Measurements from ENCODE around the gene CCNE1. TPM values are rescaled to one million over a fixed set of nuclear protein-coding genes. Genes with fewer than 3 reads are reported as not detected.
A peak's percentile ranks its signal among the peaks of the same experiment; 100 is the strongest.

CCNE1 gene
- total RNA-seq, 1 donor from 2014 or later: 2.5 TPM

DNA sequence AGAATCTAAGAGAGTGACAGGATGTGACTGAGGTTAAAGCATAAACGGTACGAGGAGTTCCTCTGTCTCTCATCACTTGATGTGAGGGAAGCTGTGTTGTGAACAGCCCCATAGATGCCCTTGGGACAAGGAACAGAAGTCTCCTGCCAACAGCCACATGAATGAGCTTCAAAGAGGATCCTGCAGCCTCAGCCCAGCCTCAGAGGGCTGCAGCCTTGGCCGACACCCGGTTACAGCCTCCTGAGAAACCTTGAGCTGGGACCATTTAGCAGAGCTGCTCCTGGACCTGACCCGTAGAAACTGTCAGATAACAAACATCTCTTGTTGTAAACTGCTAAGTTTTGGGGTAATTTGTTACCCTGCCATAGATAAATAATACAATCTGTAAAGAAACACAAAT, 54.2 kb downstream of the CCNE1 start:
- Histone ChIP-seq H3K4me3 (ENCODE audit: low read depth, low read length) (no peak overlapping the region), H3K27me3 (ENCODE audit: control insufficient read depth, insufficient read depth, low read length) (peaks cover 11% of the 10 kb centered on the region), H3K36me3 (ENCODE audit: control insufficient read depth, insufficient read depth, low read length) (no peaks in the 10 kb centered on the region)
- TF ChIP-seq, protein P1, sequence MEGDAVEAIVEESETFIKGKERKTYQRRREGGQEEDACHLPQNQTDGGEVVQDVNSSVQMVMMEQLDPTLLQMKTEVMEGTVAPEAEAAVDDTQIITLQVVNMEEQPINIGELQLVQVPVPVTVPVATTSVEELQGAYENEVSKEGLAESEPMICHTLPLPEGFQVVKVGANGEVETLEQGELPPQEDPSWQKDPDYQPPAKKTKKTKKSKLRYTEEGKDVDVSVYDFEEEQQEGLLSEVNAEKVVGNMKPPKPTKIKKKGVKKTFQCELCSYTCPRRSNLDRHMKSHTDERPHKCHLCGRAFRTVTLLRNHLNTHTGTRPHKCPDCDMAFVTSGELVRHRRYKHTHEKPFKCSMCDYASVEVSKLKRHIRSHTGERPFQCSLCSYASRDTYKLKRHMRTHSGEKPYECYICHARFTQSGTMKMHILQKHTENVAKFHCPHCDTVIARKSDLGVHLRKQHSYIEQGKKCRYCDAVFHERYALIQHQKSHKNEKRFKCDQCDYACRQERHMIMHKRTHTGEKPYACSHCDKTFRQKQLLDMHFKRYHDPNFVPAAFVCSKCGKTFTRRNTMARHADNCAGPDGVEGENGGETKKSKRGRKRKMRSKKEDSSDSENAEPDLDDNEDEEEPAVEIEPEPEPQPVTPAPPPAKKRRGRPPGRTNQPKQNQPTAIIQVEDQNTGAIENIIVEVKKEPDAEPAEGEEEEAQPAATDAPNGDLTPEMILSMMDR (IDR thresholded peaks at IDR 0.05; ENCODE audit: insufficient read depth, low read length, poor library complexity, severe bottlenecking): no peak
- DNase-seq (ENCODE audit: low read depth): no peak

DNA sequence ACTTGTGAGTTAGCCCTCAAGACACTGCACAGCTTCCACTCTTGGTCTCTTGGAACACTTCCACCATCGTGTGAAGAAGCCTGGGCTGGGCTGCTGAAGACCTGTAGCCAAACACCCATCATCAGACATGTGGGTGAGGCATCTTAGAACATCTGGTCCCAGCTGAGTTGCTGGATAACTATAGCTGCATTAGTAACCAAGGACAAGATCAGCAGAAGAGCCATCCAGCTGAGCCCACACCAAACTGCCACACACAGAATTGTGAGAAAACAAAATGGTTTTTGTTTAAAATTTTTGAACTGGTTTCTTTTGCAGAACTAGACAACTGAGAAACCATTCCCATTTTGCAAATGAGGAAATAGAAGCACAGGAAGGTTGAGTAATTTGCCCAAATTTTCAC, 56.2 kb downstream of the CCNE1 start:
- H3K36me3 ChIP-seq (ENCODE audit: control insufficient read depth, insufficient read depth, low read length): no peaks in the 10 kb centered on the region
- DNase-seq (ENCODE audit: low read depth): no peak
- peaks cover 16% of the 10 kb centered on the region for H3K27me3 ChIP-seq (ENCODE audit: control insufficient read depth, insufficient read depth, low read length)
- TF ChIP-seq, protein P1 (IDR thresholded peaks at IDR 0.05; ENCODE audit: insufficient read depth, low read length, poor library complexity, severe bottlenecking): no peak
- H3K4me3 ChIP-seq (ENCODE audit: low read depth, low read length): no peak overlapping the region

DNA sequence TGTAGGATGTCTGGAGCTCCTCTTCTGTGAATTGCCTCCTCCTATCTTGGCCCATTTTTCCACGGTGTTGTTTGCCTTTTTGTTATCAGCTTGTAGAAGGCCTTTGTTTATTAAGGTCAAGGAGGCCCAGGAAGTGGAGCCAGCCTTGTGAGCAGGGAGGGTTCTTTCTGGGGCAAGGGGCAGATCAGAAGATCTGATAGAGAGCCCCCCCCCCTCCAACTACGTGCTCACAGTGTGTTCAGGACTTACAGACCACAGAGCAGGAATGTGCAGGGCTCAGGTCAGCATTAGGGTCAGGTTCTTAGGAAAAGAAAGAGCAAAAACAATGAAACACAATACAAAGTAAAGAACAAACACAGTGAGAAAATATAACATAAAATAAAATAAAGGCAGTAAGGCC, 59.4 kb downstream of the CCNE1 start:
- Histone ChIP-seq H3K27me3 (ENCODE audit: control insufficient read depth, insufficient read depth, low read length) (peaks cover 25% of the 10 kb centered on the region), H3K4me3 (ENCODE audit: low read depth, low read length) (no peak overlapping the region), H3K36me3 (ENCODE audit: control insufficient read depth, insufficient read depth, low read length) (no peaks in the 10 kb centered on the region)
- no peak for DNase-seq (ENCODE audit: low read depth)
- TF ChIP-seq, protein P1 (IDR thresholded peaks at IDR 0.05; ENCODE audit: insufficient read depth, low read length, poor library complexity, severe bottlenecking): no peak

DNA sequence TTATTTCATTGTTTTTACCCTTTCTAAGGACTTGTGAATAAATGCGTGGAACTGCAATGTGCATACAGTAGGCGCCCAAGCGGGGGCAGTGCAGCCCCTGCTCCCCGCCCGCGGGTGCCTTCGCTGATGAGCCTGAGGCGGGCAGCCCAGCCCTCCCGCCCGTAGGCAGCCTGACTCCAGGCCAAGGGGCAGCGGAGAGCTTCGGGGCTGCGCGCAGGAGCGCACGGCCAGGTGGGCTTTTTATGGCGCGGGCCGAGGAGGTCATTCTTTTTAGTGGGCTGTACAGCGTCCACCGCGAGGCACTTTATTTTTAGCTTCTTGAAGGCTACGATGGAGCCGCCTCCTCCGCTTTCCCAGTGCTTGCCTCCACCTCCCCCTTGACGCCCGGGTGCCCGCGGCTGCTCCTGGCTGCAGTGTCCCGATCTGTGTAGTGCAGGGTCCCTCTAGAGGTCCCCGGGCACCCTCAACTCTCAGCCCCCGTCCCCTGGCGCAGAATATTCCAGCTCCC, 60.5 kb downstream of the CCNE1 start:
- TF ChIP-seq, protein P1 (IDR thresholded peaks at IDR 0.05; ENCODE audit: insufficient read depth, low read length, poor library complexity, severe bottlenecking): no peak
- H3K27me3 ChIP-seq (ENCODE audit: control insufficient read depth, insufficient read depth, low read length): peaks cover 27% of the 10 kb centered on the region
- no peaks in the 10 kb centered on the region for H3K36me3 ChIP-seq (ENCODE audit: control insufficient read depth, insufficient read depth, low read length)
- no peak overlapping the region for H3K4me3 ChIP-seq (ENCODE audit: low read depth, low read length)
- no peak for DNase-seq (ENCODE audit: low read depth)

DNA sequence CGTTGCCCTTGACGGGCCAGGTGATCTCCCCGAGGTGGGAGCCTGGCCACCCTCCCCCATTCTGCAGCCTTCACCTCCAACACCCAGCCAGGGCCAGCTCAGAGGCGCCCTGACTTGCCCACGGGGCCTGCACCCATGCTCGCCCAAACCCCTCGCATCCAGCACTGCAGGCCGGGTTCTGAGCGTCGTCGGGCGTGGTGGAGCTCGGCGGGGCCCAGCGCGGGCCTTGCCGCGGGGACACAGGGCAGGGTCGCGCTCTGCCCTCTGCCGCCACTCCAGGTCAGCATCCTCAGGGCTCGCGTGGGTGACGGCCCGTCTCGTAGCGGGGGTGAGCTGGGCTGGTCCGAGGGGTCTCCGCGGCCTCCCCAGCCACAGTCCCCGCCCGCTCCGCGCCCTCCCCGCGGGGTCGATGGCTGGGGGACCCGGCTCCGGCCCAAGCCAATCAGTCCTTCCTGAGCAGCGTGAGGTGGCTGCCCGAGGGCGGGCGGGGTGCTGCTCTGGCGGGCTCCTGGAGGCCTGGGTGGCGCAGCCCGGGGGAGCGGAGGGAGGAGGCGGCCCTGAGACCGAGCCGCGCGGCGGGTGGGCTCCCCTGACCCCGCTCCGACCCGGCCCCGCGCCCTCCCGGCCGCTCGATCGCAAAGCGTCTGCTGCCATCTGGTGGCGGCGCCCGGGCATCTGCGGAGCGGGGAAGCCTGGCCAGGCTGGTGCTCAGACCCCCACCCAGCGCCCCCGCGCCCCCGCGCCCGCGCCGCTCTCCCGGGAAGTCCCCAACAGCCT, 61.4 kb downstream of the CCNE1 start:
- Histone ChIP-seq H3K36me3 (ENCODE audit: control insufficient read depth, insufficient read depth, low read length) (no peaks in the 10 kb centered on the region), H3K27me3 (ENCODE audit: control insufficient read depth, insufficient read depth, low read length) (peaks cover 27% of the 10 kb centered on the region), H3K4me3 (ENCODE audit: low read depth, low read length) (peak overlapping the region; percentile 23)
- TF ChIP-seq, protein P1 (IDR thresholded peaks at IDR 0.05; ENCODE audit: insufficient read depth, low read length, poor library complexity, severe bottlenecking): peak; percentile 32
- DNase-seq (ENCODE audit: low read depth): no peak

Other genes with a start within 250 kb of the CCNE1 start
- 68.1 and 74.9 TPM in 2 replicates for gene POP4, start 205.7 kb upstream of the CCNE1 start, total RNA-seq
- gene PLEKHF1, start 146.5 kb upstream of the CCNE1 start, total RNA-seq: 59.0 and 70.3 TPM in 2 replicates
- 39.8 and 39.9 TPM in 2 replicates for gene C19orf12, start 96.7 kb upstream of the CCNE1 start, total RNA-seq
- 47.3 and 52.0 TPM in 2 replicates for gene URI1, start 130.2 kb downstream of the CCNE1 start, total RNA-seq

All from kidney epithelial cell (primary cell).